A549 treated with RU486 at 1 μM for 4 hours (cell line): ENCODE results near the gene HEPACAM. TPM values are rescaled to one million over a fixed set of nuclear protein-coding genes. Genes with fewer than 3 reads are reported as not detected.

Experiments
- total RNA-seq: library from RNA; stranded (reverse); fragments of 200-300 nt; extraction: Qiagen RNA extraction; gene quantifications from 5 replicates; pipeline ENCODE4 v1.2.3, GENCODE V29; 2022; ENCODE audit warnings: low read depth

HEPACAM gene, protein sequence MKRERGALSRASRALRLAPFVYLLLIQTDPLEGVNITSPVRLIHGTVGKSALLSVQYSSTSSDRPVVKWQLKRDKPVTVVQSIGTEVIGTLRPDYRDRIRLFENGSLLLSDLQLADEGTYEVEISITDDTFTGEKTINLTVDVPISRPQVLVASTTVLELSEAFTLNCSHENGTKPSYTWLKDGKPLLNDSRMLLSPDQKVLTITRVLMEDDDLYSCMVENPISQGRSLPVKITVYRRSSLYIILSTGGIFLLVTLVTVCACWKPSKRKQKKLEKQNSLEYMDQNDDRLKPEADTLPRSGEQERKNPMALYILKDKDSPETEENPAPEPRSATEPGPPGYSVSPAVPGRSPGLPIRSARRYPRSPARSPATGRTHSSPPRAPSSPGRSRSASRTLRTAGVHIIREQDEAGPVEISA
- not detected in 5 replicates for total RNA-seq

DNA sequence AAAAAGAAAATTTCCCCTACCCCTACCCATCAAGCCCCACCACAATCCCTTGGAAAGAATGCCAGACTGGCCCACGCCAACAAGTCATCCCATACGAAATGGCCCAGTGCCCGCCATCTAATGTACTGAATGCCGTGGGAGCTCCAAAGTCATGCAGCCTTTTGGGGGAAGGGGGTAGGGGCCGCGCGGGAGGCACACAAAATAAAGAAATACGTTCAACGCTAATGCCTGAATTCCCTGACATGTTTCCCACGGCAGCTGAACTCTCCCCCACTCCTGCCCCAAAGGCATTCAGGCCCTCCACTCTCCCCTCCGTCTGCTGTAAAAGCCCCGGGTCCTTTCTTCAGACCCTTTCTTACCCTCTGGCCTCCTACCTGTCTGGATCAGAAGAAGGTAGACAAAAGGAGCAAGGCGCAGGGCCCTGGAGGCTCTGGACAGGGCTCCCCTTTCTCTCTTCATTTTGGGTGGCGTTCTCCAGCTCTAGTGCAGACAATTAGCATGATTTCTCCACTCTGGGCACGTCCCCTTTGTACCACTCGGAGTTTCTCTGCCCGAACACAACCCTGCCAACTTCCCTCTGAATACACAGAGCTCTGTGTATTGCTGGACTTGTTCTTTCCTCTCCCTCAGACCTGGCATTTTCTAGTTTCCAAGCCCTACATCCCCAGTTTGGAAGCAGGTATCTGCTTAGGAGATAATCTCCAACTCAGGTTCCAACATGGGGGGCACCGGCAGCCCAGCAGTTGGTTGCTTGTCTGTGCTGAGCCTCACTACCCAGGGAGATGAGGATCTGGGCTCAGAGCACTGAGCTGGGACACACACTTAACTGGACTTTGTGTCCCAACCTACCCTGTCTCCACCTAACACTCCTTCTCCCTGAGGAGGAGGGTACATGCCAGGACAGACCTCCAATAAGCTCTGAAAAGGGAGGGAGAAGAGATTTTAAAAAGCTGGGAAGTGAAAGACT, at the start of gene HEPACAM:
Gene HEPACAM (minus strand): TSS at position 500 of the 967 bp plus-strand sequence. CDS start 41 bp downstream, at position 459.

DNA sequence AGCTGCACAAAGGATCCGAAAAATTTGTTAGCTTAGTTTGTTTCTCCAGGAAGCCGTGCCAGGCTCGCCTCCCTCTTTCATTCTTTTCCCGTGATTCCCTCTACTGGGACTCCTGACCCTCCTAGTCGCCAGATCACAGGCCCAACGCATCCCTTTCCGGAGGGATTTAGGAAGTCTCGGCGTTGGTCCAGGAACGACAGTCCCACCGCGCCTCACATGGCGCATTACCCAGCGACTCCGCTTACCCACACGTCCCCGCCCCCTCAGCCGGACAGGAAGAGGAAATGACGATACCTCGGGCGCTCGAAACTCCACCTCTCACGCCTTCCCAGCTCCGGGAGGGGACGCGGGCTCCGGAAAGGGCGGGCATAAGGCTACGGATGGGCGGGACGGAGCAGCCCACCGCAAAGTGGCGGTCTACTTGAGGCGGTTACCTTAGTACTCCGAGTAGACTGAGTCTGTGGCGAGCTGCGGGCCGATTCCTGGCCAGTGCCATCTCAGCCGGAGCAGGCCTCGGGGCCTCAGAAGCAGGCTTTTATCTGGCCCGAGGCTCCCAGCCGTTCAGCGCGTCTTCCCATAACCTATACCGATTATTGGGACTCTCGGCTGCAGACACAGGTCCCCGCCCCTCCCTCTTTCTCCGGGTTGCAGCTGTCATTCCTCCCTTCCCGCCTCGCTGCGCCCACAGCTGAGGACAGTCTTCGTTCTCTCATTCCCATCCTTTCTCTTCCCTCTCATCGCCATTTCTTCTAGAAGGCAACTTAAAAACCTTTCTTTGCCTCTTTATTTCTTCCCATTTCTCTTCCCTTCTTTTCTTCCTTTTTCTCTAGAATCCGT, 18.1 kb upstream of the HEPACAM start, which contains the start of gene CCDC15:
Gene CCDC15 (plus strand): TSS at position 450 of the 837 bp plus-strand sequence. CDS start 531 bp downstream, outside the sequence.

DNA sequence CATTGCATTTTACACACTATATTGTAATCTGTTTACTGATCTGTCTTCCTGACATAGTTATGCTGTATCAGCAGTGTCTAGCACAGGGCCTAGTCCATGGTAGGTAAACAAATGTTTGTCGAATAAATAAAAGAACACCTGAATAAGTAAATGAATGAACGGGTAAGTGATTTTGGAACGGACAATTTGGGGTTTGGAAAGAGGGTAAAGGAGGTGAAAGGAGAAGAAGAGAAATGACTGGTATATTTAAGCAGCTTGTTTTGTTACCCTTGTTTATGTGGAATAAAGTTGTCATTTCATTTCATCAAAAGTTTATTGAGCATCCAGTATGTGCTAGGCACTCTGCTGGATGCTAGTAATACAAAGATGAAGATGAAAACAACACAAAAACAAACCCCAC, 16.9 kb downstream of the HEPACAM start, which contains the start of gene HEPN1:
Gene HEPN1 (plus strand): TSS at position 301 of the 400 bp plus-strand sequence.

DNA sequence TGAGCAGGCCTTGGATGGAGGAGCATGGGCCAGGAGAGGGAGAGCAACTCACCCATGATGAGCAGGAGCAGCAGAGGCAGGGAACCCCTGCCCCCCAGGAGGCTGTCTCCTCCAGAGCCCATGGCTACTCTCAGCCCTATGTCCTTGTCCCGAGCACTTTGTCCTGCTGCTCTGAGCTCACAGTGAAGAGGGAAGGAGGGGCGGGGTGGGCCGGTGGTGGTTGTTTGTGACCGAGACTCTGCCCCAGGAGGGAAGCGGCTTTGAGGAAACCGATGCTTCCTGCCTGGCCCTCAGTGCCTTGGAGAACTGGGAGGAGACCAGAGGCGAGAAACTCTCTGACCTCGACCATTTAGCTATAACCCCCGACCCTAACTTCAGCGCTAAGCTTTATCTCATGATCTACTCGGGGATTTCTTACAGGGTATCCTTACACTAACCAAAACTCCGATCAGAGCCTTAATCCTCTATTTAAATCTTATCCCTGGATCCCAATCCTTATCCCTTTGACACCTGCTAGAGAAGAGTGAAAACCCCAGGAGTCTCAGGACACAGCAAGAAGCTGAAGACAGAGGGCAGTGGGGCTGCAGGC, 38.1 kb downstream of the HEPACAM start, which contains the start of gene ROBO4:
Gene ROBO4 (minus strand): TSS at position 192 of the 589 bp plus-strand sequence. CDS start 70 bp downstream, at position 122.

Other genes with a start within 250 kb of the HEPACAM start
- 6.3 to 12.3 TPM (median 11.2 TPM) in 5 replicates for gene NRGN, start 196.1 kb downstream of the HEPACAM start, total RNA-seq
- 0.23 TPM in 1 of 5 replicates, not detected in the others for gene VSIG2, start 183.8 kb downstream of the HEPACAM start, total RNA-seq
- gene ESAM, start 173.8 kb downstream of the HEPACAM start, total RNA-seq: 8.7 to 13.3 TPM (median 12.2 TPM) in 5 replicates
- 4.4 to 5.7 TPM (median 5.0 TPM) in 5 replicates for gene MSANTD2, start 135.6 kb downstream of the HEPACAM start, total RNA-seq
- 2.3 to 3.2 TPM (median 2.7 TPM) in 5 replicates for gene ROBO3, start 70.6 kb downstream of the HEPACAM start, total RNA-seq
- gene ROBO4, start 38.2 kb downstream of the HEPACAM start, total RNA-seq: 0.02 TPM in 1 of 5 replicates, not detected in the others
- gene HEPN1, start 16.8 kb downstream of the HEPACAM start, total RNA-seq: not detected in 5 replicates
- gene CCDC15, start 18.2 kb upstream of the HEPACAM start, total RNA-seq: 0.39 to 0.71 TPM (median 0.55 TPM) in 5 replicates
- 0.05 to 0.33 TPM (median 0.09 TPM) in 5 replicates for gene SLC37A2, start 127.3 kb upstream of the HEPACAM start, total RNA-seq
- 20.9 to 25.9 TPM (median 24.1 TPM) in 5 replicates for gene TMEM218, start 175.6 kb upstream of the HEPACAM start, total RNA-seq
- gene PKNOX2, start 228.7 kb upstream of the HEPACAM start, total RNA-seq: not detected in 5 replicates